Raji (cell line): ENCODE results near the gene INO80.

ENCODE experiments used
- POLR2A ChIP-seq: IDR thresholded peaks from 2 replicates; pipeline ENCODE4 v1.6.1; 2011; ENCODE audit warnings: low read depth, low read length, control low read depth; ENCODE audit not compliant: insufficient read depth

INO80 gene, protein sequence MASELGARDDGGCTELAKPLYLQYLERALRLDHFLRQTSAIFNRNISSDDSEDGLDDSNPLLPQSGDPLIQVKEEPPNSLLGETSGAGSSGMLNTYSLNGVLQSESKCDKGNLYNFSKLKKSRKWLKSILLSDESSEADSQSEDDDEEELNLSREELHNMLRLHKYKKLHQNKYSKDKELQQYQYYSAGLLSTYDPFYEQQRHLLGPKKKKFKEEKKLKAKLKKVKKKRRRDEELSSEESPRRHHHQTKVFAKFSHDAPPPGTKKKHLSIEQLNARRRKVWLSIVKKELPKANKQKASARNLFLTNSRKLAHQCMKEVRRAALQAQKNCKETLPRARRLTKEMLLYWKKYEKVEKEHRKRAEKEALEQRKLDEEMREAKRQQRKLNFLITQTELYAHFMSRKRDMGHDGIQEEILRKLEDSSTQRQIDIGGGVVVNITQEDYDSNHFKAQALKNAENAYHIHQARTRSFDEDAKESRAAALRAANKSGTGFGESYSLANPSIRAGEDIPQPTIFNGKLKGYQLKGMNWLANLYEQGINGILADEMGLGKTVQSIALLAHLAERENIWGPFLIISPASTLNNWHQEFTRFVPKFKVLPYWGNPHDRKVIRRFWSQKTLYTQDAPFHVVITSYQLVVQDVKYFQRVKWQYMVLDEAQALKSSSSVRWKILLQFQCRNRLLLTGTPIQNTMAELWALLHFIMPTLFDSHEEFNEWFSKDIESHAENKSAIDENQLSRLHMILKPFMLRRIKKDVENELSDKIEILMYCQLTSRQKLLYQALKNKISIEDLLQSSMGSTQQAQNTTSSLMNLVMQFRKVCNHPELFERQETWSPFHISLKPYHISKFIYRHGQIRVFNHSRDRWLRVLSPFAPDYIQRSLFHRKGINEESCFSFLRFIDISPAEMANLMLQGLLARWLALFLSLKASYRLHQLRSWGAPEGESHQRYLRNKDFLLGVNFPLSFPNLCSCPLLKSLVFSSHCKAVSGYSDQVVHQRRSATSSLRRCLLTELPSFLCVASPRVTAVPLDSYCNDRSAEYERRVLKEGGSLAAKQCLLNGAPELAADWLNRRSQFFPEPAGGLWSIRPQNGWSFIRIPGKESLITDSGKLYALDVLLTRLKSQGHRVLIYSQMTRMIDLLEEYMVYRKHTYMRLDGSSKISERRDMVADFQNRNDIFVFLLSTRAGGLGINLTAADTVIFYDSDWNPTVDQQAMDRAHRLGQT (N-terminal part only)

GRCh38 chr15:41116116-41116961, at the start of gene INO80:
TSS of gene INO80 (minus strand) at chr15:41116280. CDS start at chr15:41096310, 19,970 bp downstream.
- TF ChIP-seq POLR2A: peak; percentile 71

- no peak for TF ChIP-seq POLR2A
Measured at GRCh38 chr15:41161736-41162135, 45.7 kb upstream of the INO80 start.

DNA sequence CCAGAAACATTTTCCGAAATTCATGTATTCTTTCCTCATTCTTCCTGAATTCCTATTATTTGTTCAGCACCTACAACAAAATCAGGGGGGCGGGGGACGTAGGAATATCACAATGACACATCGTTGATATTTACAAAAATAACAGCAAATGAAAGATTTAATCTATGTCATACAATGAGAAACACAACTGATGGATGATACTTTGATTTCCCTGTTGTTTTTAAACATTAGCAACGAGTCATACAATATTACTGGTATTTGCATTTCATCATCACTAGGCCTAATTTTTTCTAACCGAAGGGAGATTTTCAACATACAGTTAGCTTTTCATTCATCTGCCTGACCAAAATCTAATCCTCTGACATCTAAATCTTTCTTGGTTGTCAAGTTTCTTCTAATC, 45.3 kb upstream of the INO80 start:
- TF ChIP-seq POLR2A: no peak

GRCh38 chr15:41160639-41161315, 44.7 kb upstream of the INO80 start:
- no peak for TF ChIP-seq POLR2A

- no peak for TF ChIP-seq POLR2A
Measured at GRCh38 chr15:41154412-41154811, 38.3 kb upstream of the INO80 start.

DNA sequence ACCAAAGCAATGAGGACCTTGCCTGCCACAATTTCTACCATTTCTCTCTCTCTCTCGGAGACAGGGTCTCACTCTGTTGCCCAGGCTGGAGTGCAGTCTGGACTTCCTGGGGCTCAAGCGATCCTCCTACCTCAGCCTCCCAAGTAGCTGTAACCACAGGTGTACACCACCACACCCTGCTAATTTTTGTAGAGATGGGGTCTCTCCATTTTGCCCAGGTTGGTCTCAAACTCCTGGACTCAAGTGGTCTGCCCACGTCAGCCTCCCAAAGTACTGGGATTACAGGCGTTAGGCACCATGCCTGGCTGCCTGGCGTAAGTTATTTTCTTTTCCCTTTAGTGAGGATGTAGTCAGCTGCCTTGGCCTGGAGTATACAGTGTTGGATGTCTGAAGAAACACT, 37.7 kb upstream of the INO80 start:
- no peak for TF ChIP-seq POLR2A

DNA sequence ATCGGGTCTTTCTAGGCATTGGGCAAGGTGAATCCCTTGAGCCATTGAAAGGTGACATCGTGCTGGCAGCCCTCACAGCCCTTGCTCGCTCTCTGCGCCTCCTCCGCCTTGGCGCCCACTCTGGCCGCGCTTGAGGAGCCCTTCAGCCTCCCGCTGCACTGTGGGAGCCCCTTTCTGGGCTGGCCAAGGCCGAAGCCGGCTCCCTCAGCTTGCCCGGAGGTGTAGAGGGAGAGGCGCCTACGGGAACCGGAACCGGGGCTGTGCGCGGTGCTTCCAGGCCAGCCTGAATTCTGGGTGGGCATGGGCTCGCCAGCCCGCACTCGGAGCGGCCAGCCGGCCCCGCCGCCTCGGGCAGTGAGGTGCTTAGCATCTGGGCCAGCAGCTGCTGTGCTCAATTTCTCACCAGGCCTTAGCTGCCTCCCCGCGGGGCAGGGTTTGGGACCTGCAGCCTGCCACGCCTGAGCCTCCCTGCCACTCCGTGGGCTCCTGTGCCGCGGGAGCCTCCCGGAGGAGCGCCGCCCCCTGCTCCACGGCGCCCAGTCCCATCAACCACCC, 35.4 kb upstream of the INO80 start:
- TF ChIP-seq POLR2A: no peak

DNA sequence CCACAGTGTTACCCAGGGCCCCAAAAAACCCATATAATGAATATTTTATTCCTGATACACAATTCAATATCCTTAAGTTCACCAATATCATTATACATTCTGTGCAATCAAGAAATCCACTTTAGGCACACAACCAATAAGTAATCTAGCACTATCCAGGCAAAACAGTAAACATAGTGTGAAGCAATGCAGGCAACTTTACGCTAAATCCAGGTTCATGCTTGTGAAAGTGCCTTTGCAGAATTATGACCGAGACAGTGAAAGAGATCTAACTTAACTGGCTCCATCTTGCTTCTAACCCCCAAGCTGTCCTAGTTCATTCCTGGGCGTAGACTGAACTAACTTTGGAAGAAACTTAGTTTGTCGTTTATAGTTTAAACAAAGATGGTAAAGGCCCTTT, 34.2 kb upstream of the INO80 start:
- TF ChIP-seq POLR2A: no peak

DNA sequence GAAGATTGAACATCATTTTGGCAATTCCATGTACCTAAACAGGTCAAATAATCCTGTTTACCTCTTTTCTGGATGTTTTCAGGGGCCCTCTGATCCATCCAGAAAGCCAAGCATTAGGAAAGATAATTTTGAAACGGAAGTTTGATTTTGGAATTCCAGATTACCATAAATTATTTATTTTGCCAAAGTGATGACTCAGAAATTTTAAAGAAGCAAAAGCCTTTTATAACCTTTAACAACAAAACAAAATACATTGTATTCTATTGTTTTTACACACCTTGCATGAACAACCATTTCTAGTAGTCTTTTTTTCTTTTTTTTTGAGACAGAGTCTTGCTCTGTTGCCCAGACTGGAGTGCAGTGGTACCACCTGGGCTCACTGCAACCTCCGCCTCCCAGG, 32.0 kb upstream of the INO80 start:
- TF ChIP-seq POLR2A: no peak

GRCh38 chr15:41139619-41140018, 23.5 kb upstream of the INO80 start:
- TF ChIP-seq POLR2A: no peak

DNA sequence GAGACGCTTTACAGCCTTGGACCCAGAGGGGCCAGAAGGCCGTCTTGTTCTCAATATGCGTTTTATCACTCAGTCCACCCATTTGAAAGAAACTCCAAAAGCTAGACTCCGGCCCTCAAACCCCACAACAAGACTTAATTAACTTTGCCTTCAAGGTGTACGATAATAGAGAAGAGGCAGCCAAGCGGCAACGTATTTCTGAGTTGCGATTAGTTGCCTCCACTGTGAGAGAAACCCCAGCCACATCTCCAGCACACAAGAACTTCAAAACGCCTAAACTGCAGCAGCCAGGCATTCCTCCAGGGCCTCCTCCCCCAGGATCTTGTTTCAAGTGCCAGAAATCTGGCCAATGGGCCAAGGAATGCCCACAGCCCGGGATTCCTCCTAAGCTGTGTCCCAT, 17.4 kb upstream of the INO80 start:
- no peak for TF ChIP-seq POLR2A

GRCh38 chr15:41128174-41128902, 12.3 kb upstream of the INO80 start:
- no peak for TF ChIP-seq POLR2A
